HL-60 (cell line): Measurements from ENCODE around the gene PLCB1.

Experiments used
- DNase-seq, 2 experiments: peaks; one replicate each; pipeline ENCODE4 v3.0.0-alpha.2; 2010 to 2020; ENCODE audit warnings: low read depth in 1 of 2, low spot score in 1 of 2
- H3K27ac ChIP-seq: fragments of 250-450 bp; sonication (Bioruptor Pico); replicated peaks from 2 replicates; pipeline ENCODE4 v1.5.1; 2020; ENCODE audit warnings: mild to moderate bottlenecking, moderate library complexity
- H3K27me3 ChIP-seq: fragments of 250-450 bp; sonication (Bioruptor Pico); 2 replicates; pipeline ENCODE4 v1.5.1; 2021; ENCODE audit warnings: mild to moderate bottlenecking, moderate library complexity; ENCODE audit not compliant: insufficient read depth, poor library complexity, severe bottlenecking
- H3K4me3 ChIP-seq: replicated peaks from 2 replicates; pipeline ENCODE4 v1.5.1; 2011; ENCODE audit warnings: mild to moderate bottlenecking, control low read depth, low read length; ENCODE audit not compliant: insufficient read depth
- CTCF ChIP-seq: IDR thresholded peaks from one replicate; pipeline ENCODE4 v1.5.1; 2011; ENCODE audit warnings: low read length, control low read depth, inconsistent platforms; ENCODE audit not compliant: insufficient read depth
- GABPA ChIP-seq: IDR thresholded peaks from 2 replicates; pipeline ENCODE4 v1.6.1; 2012; ENCODE audit warnings: low read depth
- POLR2AphosphoS5 ChIP-seq: IDR thresholded peaks from 2 replicates; pipeline ENCODE4 v1.6.1; 2012; ENCODE audit warnings: low read depth
- REST ChIP-seq: IDR thresholded peaks from 2 replicates; pipeline ENCODE4 v1.6.1; 2012; ENCODE audit warnings: low read depth; ENCODE audit not compliant: insufficient replicate concordance
- SPI1 ChIP-seq: IDR thresholded peaks from 2 replicates; pipeline ENCODE4 v1.6.1; 2012; ENCODE audit warnings: low read depth, mild to moderate bottlenecking, borderline replicate concordance

Gene PLCB1

GRCh38 chr20:8221887-8222419, 89.9 kb downstream of the PLCB1 start:
- TF ChIP-seq CTCF (no peak), GABPA (no peak), SPI1 (no peak), REST (no peak), POLR2AphosphoS5 (no peak)
- Histone ChIP-seq H3K27me3 (no peaks in the 10 kb centered on the region), H3K27ac (no peak overlapping the region), H3K4me3 (no peak overlapping the region)
- no peak for DNase-seq

GRCh38 chr20:8223091-8223870, 91.2 kb downstream of the PLCB1 start:
- Histone ChIP-seq H3K27me3 (no peaks in the 10 kb centered on the region), H3K4me3 (no peak overlapping the region), H3K27ac (no peak overlapping the region)
- no peak for DNase-seq
- TF ChIP-seq CTCF (no peak), SPI1 (no peak), POLR2AphosphoS5 (no peak), REST (no peak)

GRCh38 chr20:8225658-8226057, 93.6 kb downstream of the PLCB1 start:
- no peak for DNase-seq
- TF ChIP-seq CTCF (no peak), REST (no peak), POLR2AphosphoS5 (no peak), SPI1 (no peak), GABPA (no peak)

More at GRCh38 chr20:8225658-8226057, 93.6 kb downstream of the PLCB1 start:
- H3K27ac ChIP-seq, result no peak overlapping the region
- H3K27me3 ChIP-seq, result no peaks in the 10 kb centered on the region
- H3K4me3 ChIP-seq, result no peak overlapping the region
